ENCODE results near the gene MCRS1.
"Not testable (repeated sequence)": the region's sequence is repeated elsewhere in the genome, so short reads cannot be mapped to it uniquely, and the experiment has no call there.

MCRS1 gene, protein sequence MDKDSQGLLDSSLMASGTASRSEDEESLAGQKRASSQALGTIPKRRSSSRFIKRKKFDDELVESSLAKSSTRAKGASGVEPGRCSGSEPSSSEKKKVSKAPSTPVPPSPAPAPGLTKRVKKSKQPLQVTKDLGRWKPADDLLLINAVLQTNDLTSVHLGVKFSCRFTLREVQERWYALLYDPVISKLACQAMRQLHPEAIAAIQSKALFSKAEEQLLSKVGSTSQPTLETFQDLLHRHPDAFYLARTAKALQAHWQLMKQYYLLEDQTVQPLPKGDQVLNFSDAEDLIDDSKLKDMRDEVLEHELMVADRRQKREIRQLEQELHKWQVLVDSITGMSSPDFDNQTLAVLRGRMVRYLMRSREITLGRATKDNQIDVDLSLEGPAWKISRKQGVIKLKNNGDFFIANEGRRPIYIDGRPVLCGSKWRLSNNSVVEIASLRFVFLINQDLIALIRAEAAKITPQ

DNA sequence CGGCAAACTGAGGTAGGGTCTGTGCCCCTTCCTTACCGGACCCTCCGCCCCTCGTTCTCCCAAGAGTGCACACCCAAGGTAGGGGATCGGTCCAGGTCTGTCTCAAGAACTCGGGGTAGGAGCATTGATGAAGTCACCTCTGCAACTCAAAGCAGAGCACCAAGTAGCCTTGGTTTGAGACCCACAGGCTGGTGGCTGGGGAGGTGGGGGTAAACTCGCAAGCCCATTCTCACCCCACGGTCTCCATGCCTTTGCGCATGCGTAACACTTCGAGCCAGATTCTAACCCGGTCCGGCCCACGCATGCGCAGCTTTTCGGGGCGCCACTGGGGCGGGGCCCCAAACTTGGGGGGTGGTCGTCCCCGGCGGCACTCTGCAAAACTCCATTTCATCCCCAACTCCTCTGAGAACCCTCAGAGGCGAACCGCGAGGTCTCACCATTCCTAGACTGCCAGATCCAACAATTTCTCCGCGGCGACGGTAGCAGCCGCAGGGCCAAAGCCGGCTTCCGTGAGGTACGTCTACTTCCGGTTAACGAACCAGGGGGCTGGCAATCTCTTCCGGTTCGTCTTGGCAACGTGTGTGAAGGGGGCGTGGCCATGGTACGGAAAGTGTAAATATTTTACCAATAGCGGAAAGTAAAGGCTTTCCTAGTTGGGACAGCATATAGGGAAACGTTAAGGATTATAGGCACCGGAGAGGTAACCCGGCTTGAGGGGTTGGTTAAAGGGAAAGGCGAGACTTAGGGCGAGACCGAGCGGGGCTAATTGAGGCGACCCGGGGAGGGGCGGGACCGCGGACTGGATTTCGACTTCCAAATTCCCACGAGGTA lies at the start of gene MCRS1:
Gene MCRS1 (minus strand): TSS at position 532 of the 831 bp plus-strand sequence. CDS start 1,411 bp downstream, outside the sequence.
- peak; percentile 83 to 92 for DNase-seq

DNA sequence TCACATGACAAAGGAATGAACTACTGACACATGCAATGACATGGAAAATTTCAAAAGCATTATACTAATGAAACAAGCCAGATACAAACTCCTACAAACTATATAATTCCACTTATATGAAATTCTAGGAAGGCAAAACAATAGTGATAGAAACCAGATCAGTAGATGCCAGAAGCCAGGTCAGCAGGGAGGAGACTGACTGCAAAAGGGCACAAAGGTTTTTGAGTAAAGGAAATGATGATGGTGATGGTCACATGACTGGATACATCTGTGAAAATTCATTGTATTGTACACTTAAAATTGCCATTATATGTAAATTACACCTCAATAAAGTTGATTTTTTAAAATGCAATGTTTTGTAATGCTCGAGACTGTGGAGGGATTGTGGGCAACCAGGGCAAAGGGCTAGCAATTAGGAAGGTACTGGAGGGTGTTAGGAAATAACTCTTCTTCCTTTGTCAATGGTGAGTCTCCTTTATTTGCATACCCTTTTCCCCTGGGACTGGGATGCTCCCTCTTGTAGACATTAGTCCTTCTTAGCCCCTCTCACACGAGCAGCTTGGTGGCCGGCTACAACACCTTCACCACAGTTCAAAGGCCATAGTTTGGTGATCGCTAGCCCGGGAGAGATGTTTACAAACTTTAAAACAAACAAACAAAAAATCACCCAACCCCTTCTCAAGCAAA lies 48.7 kb upstream of the MCRS1 start:
- DNase-seq = no peak

DNA sequence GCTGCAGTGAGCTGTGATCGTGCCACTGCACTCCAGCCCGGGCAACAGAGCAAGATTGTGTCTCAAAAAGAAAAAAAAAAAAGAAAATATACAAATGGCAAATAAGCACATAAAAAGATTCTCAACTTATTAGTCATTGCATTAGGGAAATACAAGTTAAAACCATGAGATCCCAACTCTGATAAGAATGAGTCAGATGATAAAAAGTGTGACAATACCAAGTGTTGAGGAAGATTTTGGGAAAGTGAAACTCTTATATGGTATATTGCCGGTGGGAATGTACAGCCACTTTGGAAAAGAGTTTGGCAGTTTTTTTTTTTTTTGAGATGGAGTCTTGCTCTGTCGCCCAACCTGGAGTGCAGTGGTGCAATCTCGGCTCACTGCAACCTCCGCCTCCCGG lies 47.8 kb upstream of the MCRS1 start:
- DNase-seq = no peak

DNA sequence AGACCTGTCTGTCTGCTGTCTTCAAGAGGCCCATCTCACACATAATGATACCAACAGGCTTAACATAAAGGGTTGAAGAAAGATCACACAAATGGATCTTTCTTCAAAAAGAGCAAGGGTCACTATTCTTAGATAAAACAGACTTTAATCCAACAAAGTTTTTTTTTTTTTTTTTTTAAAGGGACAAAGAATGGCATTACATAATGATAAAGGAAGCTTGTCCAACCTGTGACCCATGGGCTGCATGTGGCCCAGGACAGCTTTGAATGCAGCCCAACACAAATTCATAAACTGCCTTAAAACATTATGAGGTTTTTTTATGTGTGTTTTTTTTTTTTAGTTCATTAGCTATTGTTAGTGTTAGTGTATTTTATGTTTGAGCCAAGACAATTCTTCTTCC lies 44.3 kb upstream of the MCRS1 start:
- no peak for DNase-seq

DNA sequence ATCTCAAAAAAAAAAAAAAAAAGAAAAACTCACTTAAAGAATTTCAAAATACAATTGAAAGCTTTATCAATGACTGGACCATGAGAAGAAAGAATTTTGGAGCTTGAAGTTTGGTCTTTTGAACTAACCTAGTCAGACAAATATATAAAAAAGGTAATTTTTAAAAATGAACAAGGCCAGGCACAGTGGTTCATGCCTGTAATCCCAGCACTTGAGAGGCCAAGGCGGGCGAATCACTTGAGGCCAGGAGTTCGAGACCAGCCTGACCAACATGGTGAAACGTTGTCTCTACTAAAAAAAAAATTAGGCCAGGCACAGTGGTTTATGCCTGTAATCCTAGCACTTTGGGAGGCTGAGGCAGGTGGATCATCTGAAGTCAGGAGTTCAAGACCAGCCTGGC lies 42.8 kb upstream of the MCRS1 start:
- not testable (repeated sequence) for DNase-seq

DNA sequence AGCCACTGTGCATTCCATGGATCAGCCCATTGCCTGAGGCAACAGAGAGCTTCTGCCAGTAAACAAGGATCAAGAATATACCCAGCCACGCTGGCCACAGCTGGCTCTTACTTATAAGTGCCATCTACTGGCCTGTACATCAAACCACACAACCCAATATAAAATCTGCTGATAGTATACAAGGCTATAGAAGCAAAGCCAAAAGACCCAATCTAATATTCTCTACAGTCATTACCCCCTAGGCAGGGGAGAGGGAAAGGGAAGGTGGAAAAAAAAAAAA lies 41.9 kb upstream of the MCRS1 start:
- no peak for DNase-seq

DNA sequence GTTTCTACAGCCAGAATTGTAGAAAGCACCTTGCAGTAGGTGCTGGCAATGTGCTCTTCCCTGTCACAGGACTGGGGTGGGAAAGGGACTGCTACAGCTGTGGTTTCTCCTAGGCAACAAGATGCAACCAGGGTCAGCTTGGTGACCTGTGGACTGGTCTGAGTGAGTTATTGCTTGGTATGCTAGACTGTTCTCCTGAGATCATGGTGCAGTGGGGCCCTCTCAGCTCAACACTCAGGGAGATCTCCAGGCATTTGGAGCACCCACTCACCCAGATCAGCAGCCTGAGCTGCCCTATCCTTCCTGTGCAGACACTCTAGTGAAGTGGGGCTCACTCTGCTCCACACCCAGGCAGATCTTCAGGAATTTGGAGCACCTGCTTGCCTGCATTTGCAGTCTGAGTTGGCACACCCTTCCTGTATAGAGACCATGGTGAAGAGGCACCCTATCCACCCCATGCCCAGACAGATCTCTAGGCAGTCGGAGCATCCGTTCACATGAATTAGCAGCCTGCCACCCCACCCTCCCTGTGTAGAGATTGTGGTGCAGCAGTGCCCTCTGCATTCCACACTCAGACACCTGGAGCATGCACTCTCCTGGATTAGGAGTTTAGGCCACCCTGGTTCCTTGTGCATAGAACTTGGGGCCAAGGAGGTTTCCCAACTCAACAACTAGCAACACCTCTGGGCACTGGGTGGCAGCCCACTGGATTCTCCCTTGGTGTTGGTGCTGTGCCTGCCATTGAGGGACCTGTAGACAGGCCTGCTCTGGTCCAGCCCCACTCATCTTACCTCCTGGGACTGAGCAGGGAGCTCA lies 41.3 kb upstream of the MCRS1 start:
- no peak for DNase-seq

DNA sequence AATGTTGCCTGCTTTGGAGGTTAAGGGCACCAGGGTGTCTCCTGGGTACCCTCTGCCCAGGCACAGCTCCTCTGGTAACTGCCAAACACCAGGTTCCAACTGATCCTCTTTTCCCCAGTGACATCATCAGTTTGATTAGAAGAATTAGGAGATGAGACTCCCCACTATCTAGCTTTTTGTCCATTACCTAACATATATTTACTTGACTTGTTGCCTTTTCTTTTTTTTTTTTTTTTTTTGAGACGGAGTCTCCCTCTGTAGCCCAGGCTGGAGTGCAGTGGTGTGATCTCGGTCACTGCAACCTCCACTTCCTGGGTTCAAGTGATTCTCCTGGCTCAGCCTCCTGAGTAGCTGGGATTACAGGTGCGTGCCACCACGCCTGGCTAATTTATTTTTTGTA lies 37.6 kb upstream of the MCRS1 start, which contains the start of gene FAM186B:
Gene FAM186B (minus strand): TSS at position 101 of the 400 bp plus-strand sequence. CDS start 162 bp downstream, outside the sequence.
- not testable (repeated sequence) for DNase-seq

DNA sequence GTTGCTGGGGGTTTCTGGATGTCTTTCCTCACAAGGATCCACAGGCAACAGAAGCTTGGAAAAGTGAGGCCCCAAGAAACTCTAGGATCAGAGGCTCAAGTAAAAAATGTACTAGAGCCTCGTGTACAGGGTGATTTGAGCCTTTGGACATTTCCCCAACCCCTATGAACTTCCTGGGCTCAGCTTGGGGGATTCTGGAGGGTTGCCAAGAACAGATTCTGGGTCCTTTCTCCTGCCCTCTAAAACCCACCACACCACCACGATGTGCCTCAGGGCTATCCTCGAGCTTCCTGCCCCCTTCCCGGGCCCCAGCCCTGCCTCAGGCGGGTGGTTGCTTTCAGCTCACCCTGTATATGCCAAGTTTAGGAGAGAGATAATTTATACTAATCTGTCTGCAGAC lies 36.9 kb upstream of the MCRS1 start:
- DNase-seq = no peak

DNA sequence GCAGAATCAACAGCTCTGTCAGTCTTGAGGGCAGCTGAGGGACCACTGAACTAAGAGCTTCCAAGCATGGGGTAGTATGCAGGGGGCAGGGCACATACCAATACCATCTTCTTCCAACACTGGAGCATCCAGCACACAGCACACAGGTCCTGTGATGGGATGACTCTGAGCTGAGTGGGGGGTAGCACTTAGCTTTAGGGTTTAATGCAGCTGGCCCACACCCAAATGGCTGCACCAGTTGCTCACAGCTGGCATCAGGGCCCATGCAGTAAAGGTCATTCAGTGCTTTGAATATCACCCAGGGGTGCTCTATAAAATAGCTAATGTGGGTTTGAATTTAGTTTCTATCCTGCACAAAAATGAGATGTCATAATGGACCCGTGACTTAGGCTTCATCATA lies 35.8 kb upstream of the MCRS1 start:
- DNase-seq = no peak

DNA sequence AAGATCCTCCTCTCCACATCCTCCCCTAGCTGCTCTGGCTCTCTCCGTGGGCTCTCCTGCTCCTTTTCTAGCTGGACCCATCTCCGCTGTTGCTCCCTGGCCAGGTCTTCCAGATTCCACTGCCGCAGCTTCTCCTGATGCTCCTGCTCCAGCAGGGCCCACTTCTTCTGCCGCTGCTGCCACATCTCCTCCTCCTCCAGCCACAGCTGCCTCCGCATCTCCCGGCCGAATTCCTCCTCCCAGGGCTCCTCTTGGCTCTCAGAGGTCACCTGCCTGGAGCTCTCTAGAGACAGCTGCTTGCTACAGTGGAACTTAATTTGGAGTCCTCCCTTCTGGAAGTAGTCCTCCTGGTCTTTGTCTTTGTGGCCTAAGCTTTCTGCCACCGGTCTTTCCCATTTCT lies 32.0 kb upstream of the MCRS1 start:
- DNase-seq = no peak

DNA sequence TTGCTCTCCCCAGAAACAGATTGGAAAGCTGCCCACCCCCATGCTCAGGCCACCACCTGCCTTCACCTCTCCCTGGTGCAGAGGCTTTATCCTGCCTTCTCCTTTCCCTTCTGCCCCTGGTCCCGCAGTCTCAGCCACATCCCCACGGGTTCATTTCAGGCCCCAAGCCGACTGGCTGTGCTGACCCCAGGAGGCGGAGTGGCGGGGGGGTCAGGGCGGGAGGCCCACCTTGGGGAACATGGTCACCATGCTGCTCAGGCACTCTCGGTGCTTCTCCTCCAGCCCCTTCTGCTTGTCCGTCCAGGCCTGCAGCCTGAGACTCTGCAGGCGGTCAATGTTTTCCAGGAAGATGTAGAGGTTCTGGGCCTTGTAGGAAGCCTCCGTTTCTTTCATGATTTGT lies 30.6 kb upstream of the MCRS1 start:
- no peak for DNase-seq

DNA sequence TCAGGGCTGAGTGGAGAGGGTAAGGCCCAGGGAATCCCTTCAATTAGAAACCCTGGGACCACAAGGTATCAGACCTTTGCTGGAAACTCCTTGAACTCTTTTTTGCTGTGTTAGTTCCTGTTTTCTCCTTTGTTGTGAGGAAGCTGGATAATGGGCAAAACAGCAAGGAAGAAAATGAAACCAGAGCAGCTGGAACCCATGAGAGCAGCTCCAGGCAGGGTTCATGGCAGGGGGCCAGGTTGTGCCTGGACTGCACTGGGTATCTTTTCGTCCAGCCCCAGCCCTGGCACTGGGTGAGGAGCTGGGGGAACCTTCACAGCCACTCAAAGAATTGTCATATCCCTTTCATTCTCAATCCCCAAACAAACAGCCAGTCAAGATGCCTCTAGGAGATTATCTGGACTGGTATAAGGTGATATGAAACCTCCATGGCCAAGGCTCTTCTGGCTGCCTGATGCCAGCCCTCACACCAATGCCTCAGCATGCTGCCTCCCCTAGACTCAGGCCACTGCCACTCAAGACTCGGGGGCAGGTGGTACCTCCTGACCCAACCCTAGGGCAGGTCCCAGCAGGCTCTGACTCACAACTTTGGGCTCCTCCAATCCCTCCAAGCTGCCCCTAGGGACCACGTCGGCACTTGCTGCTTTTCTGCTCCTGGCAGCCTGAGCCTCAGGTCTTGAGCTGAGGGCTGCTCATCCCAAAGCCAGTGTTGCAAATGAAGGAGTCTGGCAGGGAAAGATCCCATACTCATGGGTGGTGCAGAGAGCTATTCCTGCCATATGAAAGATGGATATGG lies 21.0 kb upstream of the MCRS1 start:
- peak in 1 of 2 experiments; percentile 23 for DNase-seq

DNA sequence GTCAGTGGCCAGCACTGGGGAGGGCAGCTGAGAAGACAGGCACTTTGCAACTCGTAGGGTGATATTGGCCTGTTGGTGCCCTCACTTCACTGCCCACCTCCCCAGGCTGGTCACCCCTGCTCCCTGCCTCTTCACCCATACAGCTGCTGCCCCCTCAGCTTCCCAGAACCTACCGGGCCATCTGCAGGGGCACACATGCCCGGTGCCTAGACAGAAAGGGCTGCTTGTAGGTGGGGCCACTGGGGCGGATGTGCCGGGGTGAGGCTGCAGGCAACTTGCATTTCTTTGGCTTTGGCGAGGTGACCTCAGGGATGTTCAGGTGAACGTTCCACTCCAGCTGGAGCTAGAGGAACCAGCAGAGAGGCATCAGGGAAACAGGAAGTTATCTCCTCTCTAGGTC lies 20.3 kb upstream of the MCRS1 start:
- DNase-seq = no peak

DNA sequence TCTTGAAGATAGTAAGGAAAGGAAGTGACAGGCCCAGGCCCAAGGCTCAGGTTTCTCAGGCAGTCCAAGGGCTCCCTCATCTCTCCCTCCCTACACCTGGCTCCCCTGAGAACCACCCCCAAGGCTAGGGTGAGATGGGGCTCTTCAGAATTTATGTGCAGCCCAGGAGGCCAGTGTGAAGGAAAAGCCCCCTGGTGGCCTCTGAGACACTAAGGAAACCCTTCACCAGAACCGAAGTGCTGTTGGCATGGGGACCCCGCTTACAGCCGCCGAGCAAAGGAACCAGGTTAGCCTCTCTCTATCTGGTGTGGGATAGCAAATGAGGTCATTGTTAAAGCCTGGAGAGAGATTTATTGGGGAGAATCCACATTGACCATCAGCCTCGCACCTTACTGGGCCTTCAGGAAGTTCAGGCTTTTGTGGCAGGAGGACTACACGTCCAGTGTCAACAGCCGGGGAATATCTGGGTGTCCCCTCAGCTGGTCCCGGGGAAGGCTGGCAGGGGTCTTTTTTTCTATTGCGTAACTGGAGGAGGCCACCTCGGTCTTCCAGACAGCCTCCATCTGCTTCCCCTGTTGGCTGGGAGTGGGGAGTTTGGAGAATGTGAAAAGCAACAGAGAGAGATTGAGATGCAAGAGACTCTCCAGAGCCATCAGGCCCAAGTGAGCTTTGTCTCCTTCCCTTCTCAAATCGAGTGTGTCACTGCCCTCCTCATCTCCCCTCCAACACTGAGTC lies 19.4 kb upstream of the MCRS1 start:
- DNase-seq = no peak

DNA sequence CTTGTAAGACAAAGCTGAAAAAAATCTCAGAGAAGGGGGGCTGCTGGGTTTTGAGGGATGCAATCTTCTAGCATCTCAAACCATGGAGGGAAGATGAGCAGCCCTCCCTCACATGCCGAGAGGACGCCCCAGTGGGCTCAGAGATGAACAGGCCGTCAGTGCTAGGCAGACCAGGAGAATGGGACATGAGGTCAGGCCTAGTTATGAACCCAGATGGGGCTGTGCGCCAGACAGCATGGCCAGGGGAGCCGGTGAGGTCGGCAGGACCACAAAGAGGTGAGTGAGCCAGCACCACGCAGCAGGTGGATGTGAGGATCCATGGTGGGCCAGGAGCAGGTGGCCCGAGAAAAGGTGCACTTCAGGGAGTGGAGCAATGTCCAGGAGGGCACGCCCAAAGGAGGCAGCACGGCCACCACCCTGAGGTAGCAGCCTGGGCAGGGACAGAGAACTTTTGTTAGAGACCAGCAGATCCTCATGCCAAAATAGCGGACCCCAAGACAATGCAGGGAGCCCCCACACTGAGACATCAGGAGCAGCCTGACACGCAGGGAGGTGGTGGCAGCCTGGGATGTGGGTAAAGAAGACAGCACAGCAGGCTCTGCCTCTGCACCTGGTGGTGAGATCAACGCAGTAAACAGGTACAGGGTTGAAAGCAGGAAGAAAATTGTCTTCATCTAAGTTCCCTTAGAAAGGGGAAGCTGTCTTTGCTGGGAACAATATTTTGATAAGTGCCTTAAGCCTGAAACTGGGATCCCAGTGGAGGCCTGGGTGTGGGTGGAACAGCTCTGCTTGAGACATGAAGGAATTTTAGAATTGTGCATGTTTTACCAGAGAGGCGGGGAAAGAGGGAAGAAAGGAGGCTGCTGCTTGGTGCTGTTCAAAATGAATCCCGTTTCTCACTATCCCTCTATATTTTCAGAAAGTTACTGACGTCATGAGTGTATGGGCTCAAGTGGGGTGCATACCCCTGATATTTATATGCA lies 17.8 kb upstream of the MCRS1 start:
- DNase-seq = no peak

DNA sequence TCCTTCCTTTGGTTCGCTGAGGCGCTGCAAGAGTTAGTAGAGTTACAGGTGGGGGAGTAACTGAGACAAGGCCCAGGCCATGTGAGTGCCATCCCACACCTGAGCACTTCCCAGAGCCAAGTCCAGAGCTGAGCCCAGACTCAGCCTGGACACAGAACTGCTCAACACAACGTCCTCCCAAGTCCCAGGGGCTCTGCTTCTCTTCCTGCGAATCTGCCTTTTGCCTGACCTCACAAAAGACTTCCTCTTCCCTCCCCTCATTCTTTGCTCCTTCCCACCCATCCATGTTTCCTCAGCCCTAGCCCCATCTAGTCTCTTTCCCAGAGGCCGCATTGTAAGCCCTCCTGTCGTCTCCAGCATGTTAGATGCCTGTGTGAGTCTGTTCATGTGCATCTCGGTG lies 16.6 kb upstream of the MCRS1 start:
- DNase-seq = no peak

DNA sequence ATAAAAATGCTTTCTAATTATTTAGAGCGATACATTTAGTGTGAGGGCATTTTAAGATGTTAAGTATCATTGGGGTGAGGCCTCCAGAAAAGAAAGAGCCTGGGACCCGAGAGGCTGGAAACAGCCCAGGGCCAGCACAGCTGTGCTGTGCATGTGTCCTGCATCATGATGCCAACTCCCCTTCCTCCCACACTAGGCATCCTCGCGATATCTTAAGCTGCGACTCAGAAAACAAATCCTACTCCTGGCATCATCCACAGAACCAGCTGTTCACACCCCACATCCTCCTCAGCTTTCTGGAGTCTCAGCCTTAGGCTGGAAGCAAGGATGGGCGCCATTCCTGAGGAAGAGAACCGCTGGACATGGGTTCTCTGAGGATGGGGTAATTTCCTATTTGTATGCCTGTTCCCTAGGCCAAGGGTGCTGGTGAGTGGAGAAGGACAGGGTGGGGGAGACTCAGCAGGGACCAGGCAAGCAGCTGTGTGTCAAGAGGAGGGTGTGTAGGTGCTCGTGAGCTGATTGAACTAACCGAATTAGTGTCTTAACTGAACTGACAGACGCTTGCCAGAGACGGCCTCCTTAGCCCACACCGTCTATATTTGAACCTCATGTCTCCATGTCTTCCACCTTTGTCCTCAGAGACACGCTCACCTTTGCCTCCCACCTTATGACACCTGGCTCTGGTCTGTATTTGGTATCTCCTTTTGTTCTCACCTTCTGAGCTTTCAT lies 15.6 kb upstream of the MCRS1 start:
- DNase-seq = peak; percentile 6 to 55

DNA sequence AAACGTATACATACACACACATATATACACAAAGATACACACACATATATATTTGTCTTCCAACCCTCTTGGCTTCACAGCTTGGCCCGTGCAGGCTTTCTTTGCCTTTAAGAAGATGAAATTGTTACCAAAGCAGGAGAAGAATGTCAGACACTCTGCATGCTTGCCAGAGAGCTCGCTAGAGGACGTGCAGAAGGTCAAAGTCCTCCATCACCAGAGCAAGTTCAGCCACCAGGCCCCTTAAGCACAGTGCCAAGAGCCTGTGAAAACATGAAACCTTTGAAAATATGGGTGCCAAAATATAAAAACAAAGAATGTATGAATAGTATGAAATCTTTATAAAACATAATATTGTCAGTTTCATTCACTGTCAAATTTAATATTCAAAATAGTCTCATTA lies 14.9 kb upstream of the MCRS1 start:
- peak in 1 of 2 experiments; percentile 18 for DNase-seq
